ENCODE results near the gene GNAQ.

GRCh38 chr9:77667151-77667550 lies 364.5 kb downstream of the GNAQ start:
- no peak for TF ChIP-seq CTCF (IDR thresholded peaks at IDR 0.05; ENCODE audit: poor library complexity)
- TF ChIP-seq EZH2 (IDR thresholded peaks at IDR 0.05; ENCODE audit: borderline replicate concordance) = no peak
